Thyroid gland (tissue), 4 donors: ENCODE results near the gene MAPK6.

Experiments
- POLR2A ChIP-seq, 2 donors: fragments of 450-650 bp; IDR thresholded peaks; one replicate each; pipeline ENCODE4 v1.6.1; 2017; ENCODE audit warnings: antibody characterized with exemption in 2 of 2, mild to moderate bottlenecking in 2 of 2, moderate library complexity in 1 of 2
- TF ChIP-seq, protein P1 (sequence below), 6 experiments: fragments of 200-600 bp in 3 of 6; fragments of 450-650 bp in 3 of 6; sonication (generic) in 3 of 6; IDR thresholded peaks; one replicate each; pipeline ENCODE4 v1.5.1; 2016 to 2019; ENCODE audit warnings: antibody characterized with exemption in 6 of 6, mild to moderate bottlenecking in 2 of 6, inconsistent platforms in 1 of 6, moderate library complexity in 1 of 6

DNA sequence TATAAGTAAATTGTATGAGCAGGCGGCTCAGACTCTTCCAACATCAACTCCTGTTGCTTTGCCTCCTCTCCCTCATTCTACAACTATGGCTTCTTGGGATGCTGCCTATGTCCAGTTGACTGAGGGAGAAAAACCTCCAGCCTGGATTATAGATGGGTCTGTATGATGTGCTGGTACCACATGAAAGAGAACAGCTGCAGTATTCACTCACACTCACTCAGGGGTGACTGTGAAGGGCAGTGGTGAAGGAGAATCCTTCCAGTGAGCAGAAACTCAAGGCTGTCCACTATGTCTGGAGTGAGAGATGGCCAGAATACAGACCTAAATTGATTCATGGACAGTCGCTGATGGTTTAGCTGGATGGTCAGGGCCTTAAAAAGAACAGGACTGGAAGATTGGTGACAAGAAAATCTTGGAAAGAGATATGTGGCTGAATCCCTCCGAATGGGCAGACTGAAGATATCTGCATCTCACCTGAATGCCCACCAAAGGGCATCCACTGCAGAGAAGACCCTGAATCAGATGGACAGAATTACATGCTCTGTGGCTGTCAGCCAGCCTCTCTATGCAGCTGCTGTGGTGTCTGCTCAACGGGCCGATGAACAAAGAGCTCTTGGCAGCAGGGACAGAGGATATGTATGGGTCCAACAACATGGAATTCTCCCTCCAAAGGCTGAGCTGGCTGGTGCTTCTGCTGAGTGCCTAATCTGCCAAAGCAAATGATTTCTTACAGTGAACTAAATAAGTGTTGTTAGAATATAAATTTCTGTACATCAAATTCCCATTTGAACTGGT lies 95.4 kb downstream of the MAPK6 start:
- TF ChIP-seq, protein P1, sequence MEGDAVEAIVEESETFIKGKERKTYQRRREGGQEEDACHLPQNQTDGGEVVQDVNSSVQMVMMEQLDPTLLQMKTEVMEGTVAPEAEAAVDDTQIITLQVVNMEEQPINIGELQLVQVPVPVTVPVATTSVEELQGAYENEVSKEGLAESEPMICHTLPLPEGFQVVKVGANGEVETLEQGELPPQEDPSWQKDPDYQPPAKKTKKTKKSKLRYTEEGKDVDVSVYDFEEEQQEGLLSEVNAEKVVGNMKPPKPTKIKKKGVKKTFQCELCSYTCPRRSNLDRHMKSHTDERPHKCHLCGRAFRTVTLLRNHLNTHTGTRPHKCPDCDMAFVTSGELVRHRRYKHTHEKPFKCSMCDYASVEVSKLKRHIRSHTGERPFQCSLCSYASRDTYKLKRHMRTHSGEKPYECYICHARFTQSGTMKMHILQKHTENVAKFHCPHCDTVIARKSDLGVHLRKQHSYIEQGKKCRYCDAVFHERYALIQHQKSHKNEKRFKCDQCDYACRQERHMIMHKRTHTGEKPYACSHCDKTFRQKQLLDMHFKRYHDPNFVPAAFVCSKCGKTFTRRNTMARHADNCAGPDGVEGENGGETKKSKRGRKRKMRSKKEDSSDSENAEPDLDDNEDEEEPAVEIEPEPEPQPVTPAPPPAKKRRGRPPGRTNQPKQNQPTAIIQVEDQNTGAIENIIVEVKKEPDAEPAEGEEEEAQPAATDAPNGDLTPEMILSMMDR (IDR thresholded peaks at IDR 0.05) = no peak
- no peak for TF ChIP-seq POLR2A (IDR thresholded peaks at IDR 0.05)
